Gastrocnemius medialis (tissue), 4 donors: ENCODE data around the gene TMEM132C. TPM values are rescaled to one million over a fixed set of nuclear protein-coding genes. Genes with fewer than 3 reads are reported as not detected.
"Not testable (repeated sequence)": the region's sequence is repeated elsewhere in the genome, so short reads cannot be mapped to it uniquely, and the experiment has no call there.

Source experiments
- ATAC-seq, 2 donors: fragments of 150-250 bp; one replicate each; pipeline ENCODE4 v1.9.1; 2016
- DNase-seq, 2 donors: peaks; one replicate each; pipeline ENCODE4 v3.0.0-alpha.2; 2019
- H3K27ac ChIP-seq, 4 donors: fragments of 200-600 bp; sonication (generic); 1 replicate in 1 of 4; 2 replicates in 3 of 4; pipeline ENCODE4 v1.5.1; 2016 to 2018; ENCODE audit warnings: mild to moderate bottlenecking in 2 of 4, moderate library complexity in 1 of 4
- H3K27me3 ChIP-seq, 3 donors: fragments of 200-600 bp; sonication (generic) in 2 of 3; 1 replicate in 1 of 3; 2 replicates in 2 of 3; pipeline versions ENCODE4 v1.5.1 to v1.6.0; 2016 to 2019; ENCODE audit warnings: mild to moderate bottlenecking in 1 of 3, moderate library complexity in 1 of 3
- H3K36me3 ChIP-seq, 2 donors: fragments of 200-600 bp; sonication (generic) in 1 of 2; one replicate each; pipeline ENCODE4 v1.5.1; 2017 to 2018
- H3K4me1 ChIP-seq, 2 donors: fragments of 200-600 bp; sonication (generic) in 1 of 2; one replicate each; pipeline ENCODE4 v1.5.1; 2016 to 2017; ENCODE audit warnings: mild to moderate bottlenecking in 2 of 2
- H3K4me3 ChIP-seq, 4 donors: fragments of 200-600 bp; sonication (generic) in 3 of 4; 1 replicate in 1 of 4; 2 replicates in 3 of 4; pipeline ENCODE4 v1.5.1; 2016 to 2019; ENCODE audit warnings: mild to moderate bottlenecking in 2 of 4
- H3K9me3 ChIP-seq, 3 donors: fragments of 200-600 bp; sonication (generic) in 2 of 3; 1 replicate in 1 of 3; 2 replicates in 2 of 3; pipeline ENCODE4 v1.5.1; 2016 to 2019
- POLR2A ChIP-seq, 2 donors: fragments of 450-650 bp; IDR thresholded peaks; one replicate each; pipeline ENCODE4 v1.6.1; 2017; ENCODE audit warnings: antibody characterized with exemption in 2 of 2, mild to moderate bottlenecking in 2 of 2, moderate library complexity in 2 of 2
- in situ Hi-C, 4 donors: fragments of 200-750 bp; cut with MboI; loops; one replicate each; pipeline versions ENCODE4 v1.15.0 to v1.8.0; 2017; ENCODE audit warnings: low sequenced_read_pairs in 4 of 4
- intact Hi-C: fragments of 100-400 bp; cut with DNase I; formaldehyde crosslinking; loops from one replicate; pipeline ENCODE4 v1.15.1; 2023; ENCODE audit warnings: low total_unique reads
- total RNA-seq, 4 donors: library from RNA; depleted of rRNA; stranded (reverse); fragments of >200 nt; gene quantifications; one replicate each; pipeline versions ENCODE4 v1.1.0 to v1.2.3, GENCODE V29; 2016
- TF ChIP-seq, protein P1 (sequence below), 5 experiments: fragments of 450-650 bp in 3 of 5; fragments of 200-600 bp in 2 of 5; sonication (generic) in 2 of 5; IDR thresholded peaks in 4 of 5; conservative IDR thresholded peaks in 1 of 5; 1 replicate in 4 of 5; 2 replicates in 1 of 5; pipeline ENCODE4 v1.5.1; 2016 to 2019; ENCODE audit warnings: antibody characterized with exemption in 5 of 5, mild to moderate bottlenecking in 3 of 5, moderate library complexity in 3 of 5

The TMEM132C gene
- total RNA-seq, 4 donors from 2014 or later: 0.24 to 0.82 (median 0.68) TPM

DNA sequence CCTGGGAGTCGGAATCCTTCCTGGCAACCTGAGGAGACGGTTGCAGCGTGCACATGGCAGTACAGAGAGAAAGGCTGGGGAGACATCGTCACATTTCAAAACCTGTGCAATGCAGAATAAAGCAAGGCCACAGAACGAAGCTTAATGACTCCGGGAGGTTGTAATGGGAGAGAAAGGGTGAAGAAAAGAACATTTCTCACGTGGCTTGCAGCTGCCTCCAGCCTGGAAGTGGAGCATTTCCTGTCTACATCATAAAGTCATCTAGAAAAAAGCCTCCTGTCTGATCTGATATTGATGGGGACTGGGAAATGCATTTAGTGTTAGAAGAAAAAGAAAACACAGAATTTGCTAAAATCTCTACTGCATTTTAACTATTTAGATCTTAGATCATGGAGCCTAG is 209.3 kb downstream of the TMEM132C start:
- in situ Hi-C loops: no loop called here
- intact Hi-C loops: no loop called here
- DNase-seq: no peak

DNA sequence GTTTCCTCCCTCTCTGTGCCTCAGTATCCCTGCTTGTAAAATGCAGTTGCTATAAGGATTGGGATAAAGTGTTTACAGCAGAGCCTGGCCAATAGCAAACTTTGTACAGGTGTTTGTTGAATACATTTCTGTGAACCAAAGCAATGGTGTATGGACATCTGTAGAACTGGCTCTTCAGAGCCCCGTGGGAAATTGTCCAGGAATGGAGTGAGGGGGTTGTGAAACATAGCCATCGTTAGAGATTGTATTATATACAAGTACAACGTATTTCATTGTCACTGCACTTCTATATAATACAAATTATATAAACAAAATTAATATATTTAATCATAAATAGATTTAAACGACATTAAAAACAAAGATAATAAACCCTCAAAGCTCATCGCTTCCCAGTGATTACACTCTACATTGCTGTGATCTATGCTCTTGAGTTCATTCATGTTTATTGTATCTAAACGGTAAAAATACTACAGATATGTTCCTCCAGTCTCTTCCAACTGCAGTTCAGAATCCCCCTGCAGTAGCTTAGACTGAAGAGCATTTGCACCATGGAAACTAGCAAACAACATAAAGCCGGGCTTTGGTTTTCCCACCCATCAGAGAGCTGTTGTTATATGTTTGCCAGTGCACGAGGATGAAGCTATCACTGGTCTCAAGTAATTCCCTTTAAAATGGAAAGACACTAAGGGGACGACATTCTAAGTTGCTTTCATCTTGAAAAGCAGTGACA is 216.7 kb downstream of the TMEM132C start:
- intact Hi-C loops (no loop called here), in situ Hi-C loops (no loop called here)
- H3K4me1 ChIP-seq: no peaks in the 10 kb centered on the region
- H3K27me3 ChIP-seq: no peaks in the 10 kb centered on the region
- H3K36me3 ChIP-seq: no peaks in the 10 kb centered on the region
- no peak for TF ChIP-seq POLR2A (IDR thresholded peaks at IDR 0.05)
- TF ChIP-seq, protein P1, sequence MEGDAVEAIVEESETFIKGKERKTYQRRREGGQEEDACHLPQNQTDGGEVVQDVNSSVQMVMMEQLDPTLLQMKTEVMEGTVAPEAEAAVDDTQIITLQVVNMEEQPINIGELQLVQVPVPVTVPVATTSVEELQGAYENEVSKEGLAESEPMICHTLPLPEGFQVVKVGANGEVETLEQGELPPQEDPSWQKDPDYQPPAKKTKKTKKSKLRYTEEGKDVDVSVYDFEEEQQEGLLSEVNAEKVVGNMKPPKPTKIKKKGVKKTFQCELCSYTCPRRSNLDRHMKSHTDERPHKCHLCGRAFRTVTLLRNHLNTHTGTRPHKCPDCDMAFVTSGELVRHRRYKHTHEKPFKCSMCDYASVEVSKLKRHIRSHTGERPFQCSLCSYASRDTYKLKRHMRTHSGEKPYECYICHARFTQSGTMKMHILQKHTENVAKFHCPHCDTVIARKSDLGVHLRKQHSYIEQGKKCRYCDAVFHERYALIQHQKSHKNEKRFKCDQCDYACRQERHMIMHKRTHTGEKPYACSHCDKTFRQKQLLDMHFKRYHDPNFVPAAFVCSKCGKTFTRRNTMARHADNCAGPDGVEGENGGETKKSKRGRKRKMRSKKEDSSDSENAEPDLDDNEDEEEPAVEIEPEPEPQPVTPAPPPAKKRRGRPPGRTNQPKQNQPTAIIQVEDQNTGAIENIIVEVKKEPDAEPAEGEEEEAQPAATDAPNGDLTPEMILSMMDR (IDR thresholded peaks at IDR 0.05 in 4 of 5, conservative IDR thresholded peaks at IDR 0.05 in 1 of 5): no peak
- ATAC-seq: no peak
- H3K9me3 ChIP-seq: no peaks in the 10 kb centered on the region
- no peak for DNase-seq
- H3K27ac ChIP-seq: no peak overlapping the region
- no peak overlapping the region for H3K4me3 ChIP-seq

More for the DNA sequence above, 209.3 kb downstream of the TMEM132C start:
- Histone ChIP-seq H3K4me3 (no peak overlapping the region), H3K4me1 (no peaks in the 10 kb centered on the region), H3K9me3 (no peaks in the 10 kb centered on the region), H3K27me3 (no peaks in the 10 kb centered on the region), H3K36me3 (no peaks in the 10 kb centered on the region), H3K27ac (no peak overlapping the region)
- no peak for ATAC-seq
- TF ChIP-seq POLR2A (IDR thresholded peaks at IDR 0.05): no peak
- TF ChIP-seq, protein P1 (IDR thresholded peaks at IDR 0.05 in 4 of 5, conservative IDR thresholded peaks at IDR 0.05 in 1 of 5): no peak

DNA sequence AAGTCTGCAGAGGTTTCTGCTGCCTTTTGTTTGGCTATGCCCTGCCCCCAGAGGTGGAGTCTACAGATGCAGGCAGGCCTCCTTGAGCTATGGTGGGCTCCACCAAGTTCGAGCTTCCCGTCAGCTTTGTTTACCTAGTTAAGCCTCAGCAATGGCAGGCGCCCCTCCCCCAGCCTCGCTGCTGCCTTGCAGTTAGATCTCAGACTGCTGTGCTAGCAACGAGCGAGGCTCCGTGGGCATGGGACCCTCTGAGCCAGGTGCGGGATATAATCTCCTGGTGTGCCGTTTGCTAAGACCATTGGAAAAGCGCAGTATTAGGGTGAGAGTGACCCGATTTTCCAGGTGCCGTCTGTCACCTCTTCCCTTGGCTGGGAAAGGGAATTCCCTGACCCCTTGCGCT is 230.4 kb downstream of the TMEM132C start:
- intact Hi-C loops: not testable (repeated sequence)

DNA sequence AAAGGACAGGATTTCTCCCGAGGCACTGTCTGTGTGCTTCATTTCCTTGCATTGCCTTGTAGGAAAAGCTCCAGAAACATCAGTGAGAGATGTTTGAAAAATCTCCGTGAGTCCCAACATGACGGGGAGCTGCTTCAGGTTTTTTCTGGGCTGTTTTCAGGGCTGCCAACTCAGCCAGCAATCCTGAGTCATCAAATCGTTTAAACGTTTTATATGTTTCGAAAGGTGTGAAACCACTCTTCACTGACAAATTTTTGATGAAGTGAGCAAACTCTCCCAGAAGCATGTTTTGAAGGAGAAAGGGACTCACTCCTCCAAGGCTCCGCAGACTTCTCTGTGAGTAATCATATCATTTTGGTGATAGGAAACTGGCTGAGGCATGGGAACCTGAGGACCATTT is 240.5 kb downstream of the TMEM132C start:
- DNase-seq: no peak
- H3K4me1 ChIP-seq: no peaks in the 10 kb centered on the region
- H3K4me3 ChIP-seq: no peak overlapping the region
- no peaks in the 10 kb centered on the region for H3K9me3 ChIP-seq
- in situ Hi-C loops (no loop called here), intact Hi-C loops (no loop called here)
- TF ChIP-seq, protein P1 (IDR thresholded peaks at IDR 0.05 in 4 of 5, conservative IDR thresholded peaks at IDR 0.05 in 1 of 5): no peak
- no peak for TF ChIP-seq POLR2A (IDR thresholded peaks at IDR 0.05)
- no peak overlapping the region for H3K27ac ChIP-seq
- no peaks in the 10 kb centered on the region for H3K27me3 ChIP-seq
- no peak for ATAC-seq
- no peaks in the 10 kb centered on the region for H3K36me3 ChIP-seq

More for the DNA sequence above, 230.4 kb downstream of the TMEM132C start:
- H3K4me3 ChIP-seq, H3K4me1 ChIP-seq, H3K27ac ChIP-seq, H3K9me3 ChIP-seq, H3K36me3 ChIP-seq, ATAC-seq, DNase-seq, in situ Hi-C loops, H3K27me3 ChIP-seq: not testable (repeated sequence)

DNA sequence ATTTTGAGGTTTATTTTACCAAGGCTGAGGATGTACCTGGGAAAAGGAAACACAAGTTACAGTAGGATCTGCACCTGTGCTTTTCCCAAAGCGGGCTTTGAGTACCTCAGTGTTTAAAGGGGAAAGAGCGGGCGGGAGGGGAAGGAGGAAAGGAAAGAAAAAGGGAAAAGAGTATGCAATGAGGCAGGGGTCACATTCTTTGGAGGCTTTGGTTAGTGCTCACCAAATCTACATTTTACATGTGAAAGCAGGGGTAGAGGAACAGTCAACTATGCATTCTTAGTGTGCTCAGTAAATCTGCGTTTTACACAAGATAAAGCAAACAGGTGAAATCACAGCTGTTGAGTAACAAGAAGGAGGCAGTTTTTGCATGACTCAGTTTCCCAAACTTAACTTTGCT is 242.2 kb downstream of the TMEM132C start:
- in situ Hi-C loops (no loop called here), intact Hi-C loops (no loop called here)
- Histone ChIP-seq H3K4me1 (no peaks in the 10 kb centered on the region), H3K27ac (no peak overlapping the region), H3K4me3 (no peak overlapping the region), H3K27me3 (no peaks in the 10 kb centered on the region), H3K36me3 (no peaks in the 10 kb centered on the region), H3K9me3 (no peaks in the 10 kb centered on the region)
- ATAC-seq (no peak), DNase-seq (no peak)
- TF ChIP-seq, protein P1 (IDR thresholded peaks at IDR 0.05 in 4 of 5, conservative IDR thresholded peaks at IDR 0.05 in 1 of 5): no peak
- no peak for TF ChIP-seq POLR2A (IDR thresholded peaks at IDR 0.05)
